ENCODE results near the gene NT5DC4.
"Not testable (repeated sequence)": the region's sequence is repeated elsewhere in the genome, so short reads cannot be mapped to it uniquely, and the experiment has no call there.

DNA sequence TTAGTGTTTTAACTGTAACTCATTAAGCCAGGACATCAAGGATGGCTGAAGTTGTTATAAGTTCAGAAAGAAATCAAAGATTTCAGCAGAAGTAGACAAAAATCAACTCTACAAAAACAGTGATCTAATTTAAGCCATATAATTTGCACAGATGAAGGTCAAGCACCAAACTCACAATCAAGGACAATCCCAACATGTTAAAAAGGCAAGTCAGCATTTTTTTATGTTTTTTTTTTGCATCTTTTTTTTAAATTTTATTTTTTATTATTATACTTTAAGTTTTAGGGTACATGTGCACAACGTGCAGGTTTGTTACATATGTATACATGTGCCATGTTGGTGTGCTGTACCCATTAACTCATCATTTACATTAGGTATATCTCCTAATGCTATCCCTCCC lies 4.7 kb upstream of the NT5DC4 start:
- TF ChIP-seq CTCF, POLR2A (IDR thresholded peaks at IDR 0.05): not testable (repeated sequence)

Measured in uterus (tissue), 2 donors.